HG03064 (cell line): ENCODE data around the gene HOXA5.

ENCODE experiments used
- ATAC-seq: cut with Tn5 transposase; IDR thresholded peaks from one replicate; pipeline ENCODE4 v1.9.1; 2021; ENCODE audit warnings: low read depth; ENCODE audit not compliant: unreplicated experiment

Gene HOXA5

DNA sequence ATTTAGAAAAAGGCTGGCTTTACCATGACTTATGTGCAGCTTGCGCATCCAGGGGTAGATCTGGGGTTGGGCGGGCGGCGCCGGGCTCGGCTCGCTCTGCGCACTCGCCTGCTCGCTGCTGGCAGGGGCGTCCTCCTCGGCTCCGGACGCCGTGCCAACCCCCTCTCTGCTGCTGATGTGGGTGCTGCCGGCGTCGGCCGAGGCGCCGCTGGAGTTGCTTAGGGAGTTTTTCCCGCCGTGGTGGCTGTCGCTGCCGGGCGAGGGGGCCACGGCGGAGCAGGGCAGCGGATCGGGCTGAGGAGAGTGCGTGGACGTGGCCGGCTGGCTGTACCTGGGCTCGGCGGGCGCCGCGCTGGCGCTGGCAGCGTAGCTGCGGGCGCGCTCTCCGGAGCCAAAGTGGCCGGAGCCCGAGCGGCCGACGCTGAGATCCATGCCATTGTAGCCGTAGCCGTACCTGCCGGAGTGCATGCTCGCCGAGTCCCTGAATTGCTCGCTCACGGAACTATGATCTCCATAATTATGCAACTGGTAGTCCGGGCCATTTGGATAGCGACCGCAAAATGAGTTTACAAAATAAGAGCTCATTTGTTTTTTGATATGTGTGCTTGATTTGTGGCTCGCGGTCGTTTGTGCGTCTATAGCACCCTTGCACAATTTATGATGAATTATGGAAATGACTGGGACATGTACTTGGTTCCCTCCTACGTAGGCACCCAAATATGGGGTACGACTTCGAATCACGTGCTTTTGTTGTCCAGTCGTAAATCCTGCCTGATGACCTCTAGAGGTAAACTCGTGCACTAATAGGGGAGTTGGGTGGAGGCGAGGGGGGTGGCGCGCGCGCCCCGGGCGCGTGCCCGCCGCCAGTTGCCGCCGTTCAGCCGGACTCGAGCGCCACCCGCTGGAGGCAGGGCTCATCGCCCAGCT, at the start of gene HOXA5:
TSS of gene HOXA5 (minus strand) at position 659 of the 927 bp plus-strand sequence. CDS start at position 585, 74 bp downstream.
- no peak for ATAC-seq

DNA sequence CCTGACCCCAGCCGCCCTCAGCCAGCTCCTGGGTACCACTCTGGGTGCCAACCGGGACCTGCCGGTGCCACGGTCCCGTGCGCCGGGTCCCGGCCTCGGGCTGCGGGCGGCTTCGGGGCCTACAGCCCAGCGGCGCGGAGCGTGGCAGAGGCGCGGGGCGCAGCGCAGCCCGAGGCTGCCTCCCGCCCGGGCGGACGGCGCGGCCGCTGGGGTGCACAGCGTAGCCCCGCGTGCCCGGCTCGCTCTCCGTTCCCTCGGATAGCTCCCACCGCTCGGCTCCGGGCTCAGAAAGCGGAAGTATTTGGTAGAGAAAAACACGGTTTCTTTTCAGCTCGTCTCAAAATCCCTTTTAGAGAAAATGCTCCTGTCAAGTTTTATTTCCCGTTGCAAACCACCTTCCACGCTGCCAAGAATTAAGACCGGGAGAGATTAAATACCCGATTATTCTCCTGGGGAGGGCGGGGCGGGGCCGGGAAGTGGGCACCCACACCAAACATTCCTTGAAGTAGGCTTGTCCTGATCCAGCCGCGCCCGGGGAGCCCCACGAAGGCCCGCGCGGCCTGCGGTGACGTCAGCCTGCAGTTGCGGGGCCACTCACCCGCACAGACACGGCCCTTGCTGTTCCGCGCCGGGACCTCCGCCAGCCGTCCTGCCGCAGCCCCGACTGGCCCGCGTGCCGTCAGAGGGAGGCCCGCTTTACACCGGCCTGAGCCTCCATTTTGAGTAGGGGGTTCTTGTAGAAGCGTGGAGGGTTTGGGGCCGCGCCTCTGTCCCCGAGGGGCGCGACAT, 49.3 kb upstream of the HOXA5 start:
- no peak for ATAC-seq

DNA sequence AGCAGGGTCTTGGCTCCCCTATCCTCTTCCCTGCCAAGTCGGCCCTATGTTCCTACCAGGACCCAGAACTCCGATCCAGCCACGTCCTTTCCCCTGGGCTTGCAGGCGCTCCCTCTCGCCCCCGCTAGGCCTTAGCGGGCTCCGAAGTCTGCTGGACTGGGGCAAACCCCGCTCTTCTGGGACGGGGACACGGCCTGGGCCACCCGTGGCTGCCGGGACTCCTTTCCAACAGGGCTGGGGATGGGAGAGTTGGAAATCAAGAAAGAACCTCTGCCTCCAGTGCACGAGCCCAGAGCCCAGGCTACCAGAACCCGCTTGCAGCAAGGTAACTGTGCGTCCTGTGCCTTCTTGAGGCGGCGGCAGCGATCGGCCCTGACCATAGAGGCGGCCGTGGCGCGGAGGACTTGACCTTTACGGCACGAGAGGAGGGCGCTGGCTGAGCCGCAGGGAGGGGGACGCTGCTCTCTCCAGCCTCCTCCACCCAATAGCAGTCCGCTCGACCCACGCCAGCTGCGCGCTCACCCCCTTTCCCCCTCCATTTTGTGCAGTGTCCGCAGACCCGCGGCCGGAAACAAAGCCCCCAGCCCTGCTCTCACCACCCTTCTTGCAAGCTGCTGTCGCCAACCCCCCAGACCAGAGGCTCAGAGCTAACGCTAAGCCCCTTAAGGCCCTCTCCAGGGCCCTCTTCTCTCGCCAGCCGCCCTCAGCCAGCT, 48.5 kb upstream of the HOXA5 start:
- no peak for ATAC-seq

DNA sequence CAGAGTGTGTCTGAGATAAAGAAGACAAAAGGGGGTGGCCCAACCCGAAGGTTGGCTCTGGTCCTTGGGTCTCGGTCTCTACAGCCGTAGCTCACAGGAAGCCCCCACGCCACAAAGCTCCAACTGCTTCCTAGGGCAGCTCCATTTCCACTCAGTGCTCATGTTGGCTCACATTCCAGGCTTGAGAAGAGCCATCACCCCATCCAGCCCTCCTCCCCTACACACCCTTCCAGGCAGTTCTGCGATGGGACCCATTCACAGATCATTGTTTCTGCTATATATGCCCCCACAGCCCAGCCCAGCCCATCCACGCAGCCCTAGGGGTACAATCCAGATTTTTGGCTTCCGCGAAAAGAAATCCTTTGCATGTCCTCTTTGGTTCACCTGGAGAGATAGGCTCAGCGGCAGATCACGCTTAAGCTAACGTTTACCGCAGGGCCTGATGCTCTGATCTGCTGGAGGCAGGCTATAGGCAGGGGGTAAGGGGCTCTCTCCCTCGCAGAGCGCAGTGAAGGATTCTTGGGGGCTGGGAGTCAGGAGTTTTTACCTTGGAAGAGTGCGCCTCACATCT, 47.8 kb upstream of the HOXA5 start:
- ATAC-seq = no peak

DNA sequence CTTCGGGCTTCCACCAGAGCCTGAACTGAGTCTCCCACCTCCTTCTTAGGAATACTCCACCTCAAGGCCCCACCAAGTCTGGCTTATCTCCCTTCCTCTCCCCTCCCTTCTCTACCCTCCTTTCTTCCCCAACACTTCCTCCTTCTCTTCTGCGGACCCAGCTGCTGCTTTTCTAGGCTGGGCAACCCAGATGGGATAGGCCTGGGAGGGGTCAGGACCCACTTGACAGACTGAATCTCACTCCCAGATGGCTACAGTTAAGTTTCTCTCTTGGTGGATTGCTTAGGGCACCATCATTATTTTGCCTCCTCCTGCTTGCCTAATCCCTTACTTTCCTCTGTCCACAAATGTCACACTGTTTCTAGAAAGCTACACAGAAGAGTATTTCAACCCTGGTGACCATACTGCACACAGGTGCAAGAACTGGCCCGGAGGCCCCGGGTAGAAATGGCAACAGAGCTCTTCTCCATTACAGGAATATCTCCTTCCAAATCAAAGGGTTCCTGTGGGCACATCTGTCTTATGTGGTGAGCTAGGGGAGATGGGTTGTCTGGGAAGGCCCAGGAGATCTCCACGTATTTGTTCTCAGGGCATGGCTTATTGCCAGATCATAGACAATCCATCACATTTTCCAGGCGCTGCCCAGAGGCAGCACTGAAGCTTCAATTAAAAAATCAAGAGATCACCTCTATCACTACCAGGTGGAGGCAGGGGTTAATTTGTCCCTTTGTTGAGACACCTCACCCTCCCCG, 46.7 kb upstream of the HOXA5 start:
- ATAC-seq = no peak

DNA sequence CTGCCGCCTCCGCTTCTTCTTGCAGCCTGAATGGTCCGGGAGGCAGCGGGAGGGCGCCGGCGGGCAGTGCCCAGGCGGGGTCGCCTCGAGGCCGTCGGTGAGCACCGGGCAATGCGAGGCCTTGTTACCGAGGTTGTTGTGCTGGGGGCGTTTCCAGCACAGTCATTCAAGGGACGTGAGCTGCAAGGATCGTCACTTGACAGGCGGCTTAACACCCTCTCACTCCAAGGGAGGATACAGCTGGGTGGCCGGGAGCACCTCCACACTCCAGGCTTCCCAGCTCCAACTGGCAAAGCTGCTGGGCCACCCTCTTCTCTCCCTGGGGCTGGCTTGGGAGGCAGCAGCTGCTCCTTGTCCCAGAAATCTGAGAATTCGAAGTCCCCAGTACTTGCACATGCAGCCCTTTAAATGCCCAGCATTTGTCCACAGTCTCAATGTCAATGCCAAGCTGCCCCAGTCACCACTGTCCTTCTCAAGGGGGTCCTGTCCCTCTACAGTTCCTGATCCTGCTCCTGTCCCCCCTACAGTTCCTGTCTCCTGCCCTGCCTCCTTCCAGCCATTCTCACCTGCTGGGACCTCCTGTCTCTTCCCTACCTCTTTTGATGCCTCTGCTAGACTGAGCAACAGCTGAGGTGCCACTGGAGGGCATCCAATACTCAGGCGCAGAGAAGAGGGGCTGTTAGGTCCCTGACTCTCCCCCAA, 46.0 kb upstream of the HOXA5 start:
- ATAC-seq = no peak

DNA sequence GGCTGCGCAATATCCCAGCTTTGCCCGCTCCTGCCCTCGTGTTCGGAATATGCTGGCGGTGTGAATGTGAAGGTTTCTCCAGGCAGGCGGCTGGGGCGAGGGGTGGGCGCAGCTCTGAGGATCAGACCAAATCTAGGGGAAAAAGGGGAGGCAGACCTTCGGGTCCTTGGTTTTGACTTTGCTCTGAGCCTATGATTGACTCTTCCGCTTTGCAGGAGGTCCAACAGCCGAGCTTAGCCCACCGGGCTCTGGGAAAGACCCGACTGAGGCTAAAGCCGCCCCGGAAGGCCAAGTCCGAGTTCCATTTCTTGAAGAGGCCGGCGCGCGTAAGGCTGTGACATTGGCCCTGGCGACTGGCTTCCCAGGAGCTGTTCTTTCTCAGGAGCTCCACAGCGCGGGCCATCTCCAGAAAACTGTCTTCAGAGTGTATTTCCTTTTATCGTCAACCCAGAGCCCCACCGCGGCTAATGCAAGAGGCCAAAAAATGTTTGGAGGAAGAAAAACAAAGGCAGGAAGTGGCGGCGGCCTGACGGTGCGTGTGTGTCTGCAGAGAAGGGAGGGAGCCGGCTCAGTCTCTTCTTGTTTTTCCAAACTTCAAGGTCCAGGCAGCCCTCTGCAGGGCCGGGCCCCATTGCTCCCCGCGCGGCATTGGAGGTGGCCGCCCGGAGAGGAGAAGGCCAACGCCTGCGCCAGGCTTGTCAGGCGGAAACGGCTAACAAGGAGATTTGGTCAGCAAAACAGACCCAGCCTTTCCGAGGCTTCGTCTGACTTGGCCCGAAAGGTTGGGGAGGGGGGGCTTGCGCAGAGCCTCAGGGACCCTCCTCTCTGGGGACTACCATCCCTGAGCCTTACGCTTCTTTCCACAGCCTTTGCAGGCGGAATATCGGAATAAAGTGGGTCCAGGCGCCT, 45.2 kb upstream of the HOXA5 start:
- no peak for ATAC-seq

DNA sequence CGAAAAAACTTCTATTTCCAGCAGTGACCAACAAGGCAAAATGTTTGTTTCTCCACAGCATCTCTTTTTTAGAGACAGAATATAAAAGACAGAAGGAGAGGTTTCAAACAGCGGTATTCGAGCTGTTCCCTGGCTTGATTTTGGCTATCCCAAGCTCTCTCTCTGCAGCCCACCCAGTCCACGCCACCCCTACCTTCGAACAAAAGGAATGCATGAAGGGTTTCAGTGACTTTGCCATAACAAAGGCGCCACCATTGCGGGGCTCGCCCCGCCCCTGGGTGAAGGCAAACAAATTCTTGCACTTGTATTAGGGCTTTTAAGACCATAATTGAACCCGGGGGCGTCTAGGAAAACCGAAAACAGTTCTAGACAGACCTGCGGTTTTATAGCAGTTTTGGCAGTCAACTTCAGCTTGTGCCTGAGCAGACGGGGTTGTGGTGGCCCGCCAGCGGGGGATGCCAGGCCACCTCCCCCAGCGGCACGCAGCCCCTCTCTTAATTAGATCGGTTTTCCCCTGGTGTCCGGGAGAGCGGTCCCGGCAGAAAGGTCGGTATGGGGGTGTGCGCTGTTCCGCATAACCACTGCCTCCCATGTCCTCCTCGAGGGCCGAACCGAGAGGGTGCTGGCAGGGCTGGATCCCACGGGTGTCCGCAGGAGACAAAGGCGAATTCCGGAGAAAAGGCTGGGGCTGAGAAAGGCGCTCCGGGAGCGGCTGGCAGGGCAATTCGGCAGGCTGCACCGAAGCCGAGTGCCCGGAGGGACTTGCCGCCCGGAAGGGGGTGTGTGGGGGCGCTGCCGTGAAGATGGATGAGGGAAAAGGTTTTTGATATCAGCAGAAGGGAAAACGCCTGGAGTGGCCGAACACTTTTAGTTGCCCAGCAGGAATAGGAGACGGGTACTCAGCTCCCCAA, 44.2 kb upstream of the HOXA5 start:
- no peak for ATAC-seq

DNA sequence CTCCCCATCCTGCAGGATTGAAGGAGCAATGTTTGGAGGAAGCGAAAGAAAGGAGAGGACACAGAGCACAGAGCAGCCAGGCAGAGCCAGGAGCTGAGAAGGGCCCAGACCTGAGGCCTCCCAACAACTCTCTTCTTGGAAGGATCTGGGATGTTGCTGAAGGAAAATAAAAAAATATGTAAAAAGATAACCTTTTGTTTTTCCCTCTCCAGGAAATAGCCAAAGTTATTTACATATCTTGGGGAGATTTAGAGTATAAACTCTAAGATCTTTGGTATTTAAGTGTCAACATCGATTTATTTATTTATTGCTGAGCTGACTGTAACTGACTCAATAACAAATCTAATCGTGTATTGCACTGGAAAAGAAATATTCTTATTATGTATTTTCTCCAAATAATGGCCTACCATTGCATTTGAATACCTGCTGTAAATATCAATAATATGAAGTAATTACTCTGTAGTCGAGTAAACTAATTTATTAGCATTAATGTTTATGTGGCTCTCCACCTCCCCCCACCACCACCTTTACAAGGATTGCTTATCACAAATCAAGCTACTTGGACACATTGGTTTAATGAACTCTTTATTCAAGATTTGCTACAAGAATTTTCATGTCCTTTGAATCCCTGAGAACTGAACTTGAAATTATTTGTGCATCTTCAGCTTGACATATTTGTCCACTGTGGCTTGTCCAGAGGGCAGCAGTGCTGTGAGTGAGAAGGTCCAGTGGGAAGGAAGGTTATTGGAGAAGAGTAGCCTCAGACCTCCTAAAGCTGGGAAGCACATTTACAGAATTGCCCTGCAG, 43.4 kb upstream of the HOXA5 start:
- no peak for ATAC-seq

DNA sequence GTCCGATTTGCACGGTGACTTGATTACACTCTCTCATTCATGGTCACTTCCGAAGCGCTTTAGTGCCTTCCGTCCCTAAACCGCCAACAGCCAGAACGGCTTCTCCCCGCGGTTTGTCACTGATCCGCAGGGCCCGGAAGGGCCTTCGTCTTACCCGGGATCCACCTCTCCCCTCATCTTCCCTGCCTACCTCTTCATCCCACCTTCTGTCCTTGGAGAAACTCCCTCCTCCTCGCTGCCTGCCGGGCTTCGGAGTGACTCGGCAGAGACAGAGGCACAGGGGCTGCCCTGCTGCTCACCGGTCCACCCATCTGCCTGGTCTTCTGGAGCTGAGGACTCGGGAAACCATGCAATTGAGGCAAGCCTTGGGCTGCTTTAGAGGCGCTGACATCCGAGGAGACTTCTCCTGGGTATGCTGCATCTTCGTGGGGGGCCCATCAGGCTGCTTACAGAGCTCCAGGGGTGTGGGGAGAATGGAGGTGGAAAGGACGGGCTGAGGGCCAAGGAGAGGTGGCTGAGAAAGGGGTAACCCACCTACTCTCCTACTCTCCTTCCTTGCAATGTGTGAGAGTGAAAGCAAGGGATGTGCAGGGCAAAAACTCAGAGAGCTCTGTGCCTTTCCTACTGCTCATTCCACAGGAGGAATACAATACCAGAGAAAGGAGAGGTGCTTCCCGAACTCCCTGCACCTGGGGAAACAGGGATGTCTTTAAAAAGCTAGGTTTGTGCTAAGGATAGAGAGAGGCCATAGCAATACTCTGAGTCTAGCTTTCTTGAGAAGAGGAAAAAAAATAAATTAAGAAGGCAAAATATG, 42.6 kb upstream of the HOXA5 start:
- no peak for ATAC-seq

DNA sequence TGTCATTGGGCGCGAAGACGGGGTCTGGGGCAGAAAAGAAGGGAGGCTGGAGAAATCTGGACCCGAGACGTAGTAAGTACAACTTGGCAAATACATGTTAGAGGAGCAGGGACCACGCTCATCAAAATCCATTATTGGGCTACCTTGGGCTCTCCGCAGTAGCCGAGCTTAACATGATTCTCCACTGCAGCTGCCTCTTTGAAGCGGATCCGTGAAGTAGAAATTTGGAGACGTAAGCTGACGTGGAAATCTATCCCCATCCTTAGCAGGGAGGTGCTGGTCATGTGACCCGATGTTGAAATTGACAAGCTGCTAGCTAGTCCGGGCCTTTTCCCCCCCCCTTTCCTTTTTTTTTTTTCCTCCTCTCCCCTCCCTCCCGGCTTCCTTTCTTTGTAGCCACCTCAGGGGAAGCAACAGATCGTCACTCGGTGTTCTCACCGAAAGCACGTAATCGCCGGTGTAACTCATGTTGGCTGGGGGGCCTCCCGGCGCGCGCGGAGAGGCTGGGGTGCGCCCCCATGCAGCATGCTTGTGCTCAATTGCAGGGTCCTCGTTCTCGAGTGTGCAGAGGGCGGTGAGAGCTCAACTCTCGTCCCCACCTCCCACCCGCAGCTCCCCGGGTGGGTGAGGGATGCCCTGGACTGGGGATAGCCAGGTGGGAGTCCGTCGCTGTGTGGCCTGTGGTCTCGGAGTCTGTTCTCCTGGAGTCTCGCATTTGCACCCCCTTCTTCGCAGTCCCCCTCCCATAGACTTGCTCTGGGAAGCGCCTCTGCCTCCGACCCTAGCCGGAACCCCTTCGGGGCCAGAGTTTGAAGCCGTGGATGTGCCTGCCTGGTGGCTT, 41.8 kb upstream of the HOXA5 start, which contains the start of gene HOXA11:
TSS of gene HOXA11 (minus strand) at position 220 of the 841 bp plus-strand sequence. CDS start at position 132, 88 bp downstream.
- ATAC-seq = no peak

DNA sequence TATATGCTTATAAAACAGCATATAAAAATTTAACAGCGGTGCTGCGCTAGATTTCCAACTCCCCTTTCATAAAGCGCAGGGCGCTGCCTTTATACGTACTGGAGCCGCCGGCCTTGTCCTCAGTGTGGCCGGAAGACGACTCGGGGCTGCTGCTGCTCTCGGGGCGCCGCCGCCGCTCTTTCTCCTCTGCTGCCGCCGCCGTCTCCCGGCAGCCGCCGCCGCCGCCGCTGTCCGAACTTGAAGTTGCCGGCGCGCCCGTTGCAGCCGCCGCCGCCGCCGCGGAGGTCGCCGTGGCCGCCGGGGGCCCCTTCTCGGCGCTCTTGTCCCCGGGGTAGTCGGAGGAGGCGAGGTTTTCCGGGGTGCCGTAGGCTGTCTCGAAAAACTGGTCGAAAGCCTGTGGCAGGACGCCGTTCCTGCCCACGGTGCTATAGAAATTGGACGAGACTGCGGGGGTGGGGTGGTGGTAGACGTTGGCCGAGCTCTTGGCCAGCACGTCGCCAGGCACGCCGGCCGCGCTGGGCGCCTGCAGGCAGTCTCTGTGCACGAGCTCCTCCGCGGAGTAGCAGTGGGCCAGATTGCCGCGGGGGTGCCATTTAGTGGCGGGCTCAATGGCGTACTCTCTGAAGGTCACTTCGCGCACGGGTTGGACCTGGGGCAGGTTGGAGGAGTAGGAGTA, 41.0 kb upstream of the HOXA5 start:
- ATAC-seq = no peak

DNA sequence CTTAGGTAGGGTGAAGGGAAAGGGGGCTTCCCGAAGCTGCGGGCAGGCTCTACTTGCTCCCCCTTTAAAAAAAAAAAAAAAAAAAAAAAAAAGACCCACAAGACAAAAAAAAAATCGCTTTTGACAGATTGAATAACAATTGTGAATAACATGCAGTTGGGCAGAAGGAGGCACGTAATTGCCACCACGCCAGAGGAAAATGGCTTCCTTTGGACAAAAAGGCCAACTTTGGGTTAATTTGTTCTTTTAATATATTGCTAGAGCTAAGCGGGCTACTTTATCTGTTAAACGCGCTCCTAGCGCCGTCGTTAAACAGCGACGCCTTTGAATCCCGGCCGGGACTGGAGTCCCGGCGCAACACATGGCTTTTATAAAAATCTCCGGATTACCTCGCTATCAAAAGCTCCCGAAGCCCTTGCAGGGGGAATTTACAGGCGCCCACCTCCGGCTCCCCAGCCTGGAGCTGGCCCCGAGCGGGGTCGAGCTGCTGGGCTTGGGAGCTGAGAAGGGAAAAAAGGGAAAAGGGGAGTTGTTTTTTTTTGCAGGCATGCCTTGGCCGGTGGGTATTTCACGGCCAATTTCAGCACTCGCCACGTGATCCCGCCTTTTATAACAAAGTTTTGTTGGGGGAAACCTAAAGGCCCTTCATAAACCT, 40.3 kb upstream of the HOXA5 start:
- no peak for ATAC-seq
